Forelimb muscle (tissue), 1 donor: ENCODE results near the gene HINFP. TPM values are rescaled to one million over a fixed set of nuclear protein-coding genes. Genes with fewer than 3 reads are reported as not detected.
"Not testable (repeated sequence)": the region's sequence is repeated elsewhere in the genome, so short reads cannot be mapped to it uniquely, and the experiment has no call there.

ENCODE experiments used
- DNase-seq: peaks from one replicate; pipeline ENCODE4 v3.0.0-alpha.2; 2013; ENCODE audit warnings: low read depth
- polyA plus RNA-seq: library from polyadenylated mRNA; unstranded; fragments of 120-200 nt; gene quantifications from one replicate; pipeline ENCODE4 v1.2.1, GENCODE V29; 2013; ENCODE audit not compliant: insufficient read length

The HINFP gene
- polyA plus RNA-seq, 1 donor = 20.2 TPM

DNA sequence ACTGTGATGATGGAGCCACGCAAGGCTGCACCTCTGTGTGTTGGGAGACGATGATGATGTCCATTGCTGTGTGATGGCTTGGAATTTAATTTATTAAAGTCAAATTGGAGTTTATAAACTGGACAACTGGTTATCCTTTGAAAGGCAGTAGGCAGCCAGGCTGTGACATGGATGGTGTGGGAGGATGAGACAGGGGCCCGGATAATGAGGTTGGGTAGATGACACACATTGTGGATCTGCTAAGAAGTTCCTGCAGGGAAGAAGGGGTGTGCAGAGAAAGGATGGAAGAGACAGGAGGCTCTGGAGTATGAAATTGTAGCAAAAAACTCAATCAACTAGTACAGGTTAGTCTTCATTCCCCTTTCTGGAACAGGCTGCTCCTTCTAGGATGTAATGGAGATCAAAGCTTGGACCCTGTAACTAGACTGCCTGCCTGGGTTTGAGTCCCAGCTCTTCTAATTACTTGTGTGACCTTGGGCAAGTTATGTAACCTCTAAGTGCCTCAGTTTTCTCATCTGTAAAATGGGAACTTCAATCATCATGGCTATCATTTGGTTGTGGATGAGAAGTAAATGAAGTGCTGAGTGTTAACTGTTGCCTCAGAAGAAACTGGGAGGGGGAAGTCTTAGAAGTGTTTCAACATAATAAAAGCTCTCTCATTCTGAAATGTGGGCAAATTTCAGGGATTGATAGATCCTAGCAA, 4.2 kb upstream of the HINFP start:
- DNase-seq = no peak

DNA sequence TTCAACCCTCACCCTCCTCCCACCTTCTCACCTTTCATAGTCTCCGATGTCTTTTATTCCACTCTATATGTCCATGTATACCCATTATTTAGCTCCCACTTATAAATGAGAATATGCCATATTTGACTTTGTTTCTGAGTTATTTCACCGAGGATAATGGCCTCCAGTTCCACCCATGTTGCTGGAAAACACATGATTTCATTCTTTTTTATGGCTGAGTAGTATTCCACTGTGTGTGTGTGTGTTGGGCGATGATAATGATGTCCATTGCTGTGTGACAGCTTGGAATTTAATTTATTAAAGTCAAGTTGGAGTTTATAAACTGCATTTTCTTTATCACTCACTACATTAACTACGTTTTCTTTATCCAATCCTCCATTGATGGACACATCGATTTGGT, 3.2 kb upstream of the HINFP start:
- no peak for DNase-seq

DNA sequence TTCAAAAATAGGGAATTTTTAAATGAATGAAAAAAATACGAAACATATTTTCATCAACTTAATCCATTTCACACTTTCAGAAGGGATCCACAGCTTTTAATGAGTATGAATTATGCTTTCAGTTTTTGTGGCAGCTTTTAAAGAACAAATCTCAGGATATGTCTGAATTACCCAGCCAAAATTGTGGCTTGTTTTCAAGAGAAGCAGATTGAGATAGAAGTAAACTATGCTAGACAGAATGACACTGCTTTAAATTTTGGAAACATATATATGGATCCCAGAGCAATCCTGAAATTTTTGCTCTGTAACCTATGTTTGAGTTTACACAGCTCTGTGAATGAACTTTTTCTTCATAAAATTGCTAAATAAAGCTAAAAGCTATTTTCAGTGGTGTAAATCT, 2.4 kb upstream of the HINFP start:
- DNase-seq = no peak

DNA sequence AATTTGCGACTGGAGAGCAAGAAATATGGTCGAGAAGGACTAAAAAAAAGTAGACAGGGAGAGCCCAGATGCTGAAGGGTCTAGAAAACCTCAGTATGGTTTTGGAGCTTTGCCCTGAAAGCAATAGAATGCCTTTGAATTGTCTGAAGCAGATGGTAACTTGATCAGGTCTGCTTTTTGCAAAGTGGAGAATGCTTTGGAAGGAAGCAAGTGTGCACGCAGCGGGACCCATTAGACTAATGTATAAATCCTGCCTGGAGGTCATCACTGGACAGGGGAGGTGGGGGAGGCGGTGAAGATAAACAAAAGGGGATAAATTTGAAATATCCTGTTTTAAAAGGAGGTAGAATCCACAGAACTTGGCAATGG, 757 bp upstream of the HINFP start:
- DNase-seq = no peak

DNA sequence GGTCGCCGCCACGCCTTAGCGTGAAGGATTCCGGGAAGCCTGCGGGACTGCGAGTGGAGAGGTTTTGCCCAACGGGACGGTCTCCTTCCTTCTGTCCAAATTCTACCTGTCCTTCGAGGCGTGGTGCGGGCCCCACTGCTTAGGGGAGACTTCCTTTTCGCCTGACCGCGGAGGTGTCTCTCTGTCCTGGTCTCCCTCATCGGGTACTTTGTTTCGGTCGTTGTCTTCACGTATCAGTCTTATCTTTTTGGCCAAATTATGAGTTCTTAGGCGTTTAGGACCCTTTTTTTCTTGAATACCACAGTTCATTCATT, 388 bp downstream of the HINFP start:
- no peak for DNase-seq

DNA sequence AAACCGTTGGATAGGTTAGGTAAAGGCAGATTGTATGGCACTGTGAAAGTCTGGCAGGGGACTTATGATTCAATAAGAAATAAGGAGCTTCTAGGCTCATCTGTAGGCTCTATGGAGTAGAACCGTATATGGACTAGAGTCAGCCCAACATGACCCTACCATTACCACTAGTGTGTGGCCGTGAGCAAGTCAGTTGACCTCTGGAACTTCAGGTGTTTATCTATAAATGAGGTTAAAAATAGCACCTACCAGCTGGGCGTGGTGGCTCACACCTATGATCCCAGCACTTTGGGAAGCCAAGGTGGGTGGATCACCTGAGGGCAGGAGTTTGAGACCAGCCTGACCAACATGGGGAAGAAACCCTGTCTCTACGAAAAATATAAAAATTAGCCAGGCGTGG, 4.4 kb downstream of the HINFP start:
- no peak for DNase-seq

DNA sequence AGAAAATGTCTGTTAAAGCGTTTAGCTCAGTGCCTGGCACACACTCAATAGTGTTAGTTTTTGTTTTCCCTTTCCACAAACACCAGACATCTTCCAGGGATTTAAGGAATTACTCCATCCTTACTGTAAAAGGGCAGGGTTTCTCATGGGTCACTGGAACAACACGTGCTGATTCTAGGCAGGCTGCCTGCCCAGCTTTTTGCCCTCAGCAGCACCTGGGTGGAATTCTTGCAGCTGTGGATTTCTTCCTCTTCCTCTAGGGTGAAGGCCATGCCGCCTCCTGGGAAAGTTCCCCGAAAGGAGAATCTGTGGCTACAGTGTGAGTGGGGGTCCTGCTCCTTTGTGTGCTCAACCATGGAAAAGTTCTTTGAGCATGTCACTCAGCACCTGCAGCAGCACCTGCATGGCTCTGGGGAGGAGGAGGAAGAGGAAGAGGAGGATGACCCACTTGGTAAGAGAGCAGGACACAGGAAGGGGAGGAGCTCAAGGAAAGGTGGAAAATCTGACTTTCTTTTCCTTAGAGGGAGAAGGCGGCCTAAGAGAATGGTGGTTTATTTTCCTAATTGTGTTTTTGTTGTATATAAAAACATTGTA, 5.4 kb downstream of the HINFP start:
- DNase-seq = no peak

DNA sequence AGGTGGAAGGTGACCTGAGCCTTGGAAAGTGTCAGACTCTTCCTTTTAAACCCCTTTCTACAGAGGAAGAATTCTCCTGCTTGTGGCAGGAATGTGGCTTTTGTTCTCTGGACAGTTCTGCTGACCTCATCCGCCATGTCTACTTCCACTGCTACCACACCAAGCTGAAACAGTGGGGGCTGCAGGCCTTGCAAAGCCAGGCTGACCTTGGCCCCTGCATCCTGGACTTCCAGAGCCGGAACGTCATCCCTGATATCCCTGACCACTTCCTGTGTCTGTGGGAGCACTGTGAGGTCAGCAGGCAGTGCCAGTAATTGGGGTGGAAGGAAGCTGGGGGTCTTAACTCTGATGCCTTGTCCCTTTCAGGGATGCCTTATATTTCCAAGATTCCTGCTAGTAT, 9.3 kb downstream of the HINFP start:
- DNase-seq = no peak

DNA sequence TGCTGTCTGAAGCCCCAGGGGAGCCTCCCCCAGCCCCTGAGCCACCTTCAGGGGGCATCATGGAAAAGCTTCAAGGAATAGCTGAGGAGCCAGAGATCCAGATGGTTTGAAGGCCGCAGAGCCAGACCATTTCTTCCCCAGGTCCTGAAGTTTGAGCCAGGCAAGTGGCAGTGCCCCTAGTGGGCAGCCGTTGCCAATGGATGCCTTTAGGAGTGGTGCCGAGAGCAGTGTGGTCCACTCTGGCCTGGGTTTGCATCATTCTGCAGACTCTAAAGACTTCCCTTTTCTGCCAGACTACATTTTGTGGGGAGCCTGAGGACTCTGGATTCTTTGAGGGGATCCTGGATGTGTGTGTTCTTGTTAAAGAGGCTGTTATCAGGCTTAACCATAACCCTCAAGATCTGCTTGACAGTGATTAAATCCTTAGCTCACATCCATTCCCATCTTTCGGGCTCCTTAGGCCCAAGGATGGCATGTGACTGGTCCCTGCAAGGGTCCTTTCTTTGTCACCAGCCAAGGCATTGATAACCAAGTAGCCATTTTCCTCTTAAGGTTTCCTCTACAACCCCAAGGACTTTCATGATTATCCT, 13.1 kb downstream of the HINFP start:
- DNase-seq = no peak

DNA sequence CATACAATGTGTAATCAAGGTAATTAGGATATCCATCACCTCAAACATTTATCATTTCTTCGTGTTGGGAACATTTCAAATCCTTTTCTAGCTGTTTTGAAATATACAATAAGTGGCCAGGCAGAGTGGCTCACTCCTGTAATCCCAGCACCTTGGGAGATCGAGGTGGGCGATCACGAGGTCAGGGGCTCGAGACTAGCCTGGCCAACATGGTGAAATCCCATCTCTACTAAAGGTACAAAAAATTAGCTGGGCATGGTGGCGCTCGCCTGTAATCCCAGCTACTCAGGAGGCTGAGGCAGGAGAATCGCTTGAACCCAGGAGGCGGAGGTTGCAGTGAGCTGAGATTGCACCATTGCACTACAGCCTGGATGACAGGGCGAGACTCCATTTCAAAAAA, 17.9 kb downstream of the HINFP start:
- DNase-seq = not testable (repeated sequence)

DNA sequence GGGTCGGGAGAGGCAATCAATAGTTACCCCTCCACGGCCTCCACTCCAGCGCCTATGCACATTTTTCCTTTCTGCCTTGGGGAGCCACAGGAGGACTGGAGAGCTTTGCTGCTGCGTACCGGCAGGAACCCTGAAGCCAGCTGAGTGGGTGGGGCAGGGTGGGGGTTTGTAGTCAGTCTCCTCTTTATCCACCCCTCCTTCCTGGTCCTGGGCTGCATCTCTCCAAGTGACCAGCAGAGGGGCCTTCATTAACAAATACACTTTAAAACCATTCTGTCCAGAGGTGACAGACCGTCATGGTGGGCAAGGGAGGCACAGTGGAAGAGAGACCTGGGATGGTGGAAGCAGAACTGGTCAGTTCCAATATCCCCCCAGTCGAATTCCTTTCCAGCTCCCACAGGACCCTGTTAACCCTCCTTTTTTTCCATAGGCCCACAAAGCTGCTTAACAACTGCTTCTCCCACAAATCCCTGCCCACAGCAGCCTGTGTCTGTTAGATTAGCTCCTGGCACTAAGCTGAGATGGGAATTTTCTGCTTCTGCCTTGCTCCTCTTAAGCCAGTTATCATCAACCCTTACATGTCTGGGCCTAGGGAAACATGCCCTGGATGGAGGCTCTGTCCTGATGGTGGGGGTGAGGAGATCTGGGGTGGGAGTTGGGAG, 23.6 kb downstream of the HINFP start:
- no peak for DNase-seq

DNA sequence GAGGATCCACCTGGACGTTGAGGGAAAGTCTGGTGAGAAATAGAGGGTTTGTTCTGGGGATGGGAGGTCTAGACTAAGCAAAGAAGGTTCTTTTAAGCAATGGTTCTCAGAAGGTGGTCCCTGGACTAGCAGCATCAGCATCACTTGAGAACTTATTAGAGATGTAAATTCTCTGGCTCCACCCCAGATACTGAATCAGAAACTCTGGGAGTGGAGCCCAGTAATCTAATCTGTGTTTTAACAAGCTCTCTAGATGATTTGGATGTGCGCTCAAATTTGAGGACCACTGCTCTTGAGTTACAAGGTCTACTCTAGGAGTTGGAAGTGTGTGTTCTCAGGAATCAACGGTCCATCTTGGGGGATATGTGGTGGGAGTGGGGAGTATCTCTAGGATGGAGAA, 24.2 kb downstream of the HINFP start:
- DNase-seq = no peak

DNA sequence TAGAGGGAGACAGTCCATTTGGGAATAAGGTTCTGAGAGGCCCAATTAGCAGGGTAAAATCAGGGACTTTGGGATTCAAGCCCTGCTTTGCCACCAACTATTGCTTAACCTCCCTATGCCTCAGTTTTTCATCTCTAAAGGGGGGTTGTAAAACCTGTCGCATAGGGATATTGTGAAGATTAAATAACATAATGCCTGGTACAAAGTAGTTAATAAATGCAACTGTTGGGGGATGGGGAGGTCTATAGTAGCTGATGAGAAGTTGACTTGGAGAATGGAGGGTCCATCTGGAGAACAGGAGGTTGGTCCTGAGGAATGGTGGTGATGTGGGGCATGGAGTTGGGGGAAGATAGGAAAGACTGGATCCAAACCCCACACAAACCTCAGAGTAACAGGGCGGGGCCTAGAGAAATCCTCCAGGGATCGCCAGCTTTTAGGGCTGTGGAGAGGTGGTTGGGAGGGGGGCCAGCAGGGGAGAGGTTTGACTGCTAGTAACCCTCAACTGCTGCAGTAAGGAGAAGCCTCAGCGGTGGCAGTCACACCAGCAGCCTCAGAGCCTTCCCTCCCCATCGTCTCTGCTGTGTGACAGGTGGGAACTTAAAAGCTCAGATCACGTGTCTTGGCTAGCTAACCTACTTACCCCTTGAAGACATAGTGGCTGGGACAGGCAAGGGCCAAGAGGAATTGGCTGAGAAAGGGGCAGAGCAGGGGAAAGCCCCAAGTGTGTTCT, 26.4 kb downstream of the HINFP start:
- no peak for DNase-seq

DNA sequence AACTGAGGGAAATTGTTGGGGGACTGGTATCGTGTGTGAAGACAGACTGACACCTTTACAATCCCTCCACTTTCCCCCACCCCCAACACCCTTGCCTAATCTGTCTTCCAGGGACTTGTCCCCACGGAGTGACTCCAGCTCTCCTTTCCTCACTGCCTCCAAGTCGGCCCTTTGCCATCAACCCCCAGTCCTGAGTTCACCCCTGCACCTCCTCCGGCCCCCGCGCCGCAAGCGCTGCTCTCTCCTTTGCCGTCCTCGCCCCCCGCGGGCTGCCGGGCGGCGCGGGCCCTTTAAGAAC, 27.3 kb downstream of the HINFP start:
- DNase-seq = no peak

DNA sequence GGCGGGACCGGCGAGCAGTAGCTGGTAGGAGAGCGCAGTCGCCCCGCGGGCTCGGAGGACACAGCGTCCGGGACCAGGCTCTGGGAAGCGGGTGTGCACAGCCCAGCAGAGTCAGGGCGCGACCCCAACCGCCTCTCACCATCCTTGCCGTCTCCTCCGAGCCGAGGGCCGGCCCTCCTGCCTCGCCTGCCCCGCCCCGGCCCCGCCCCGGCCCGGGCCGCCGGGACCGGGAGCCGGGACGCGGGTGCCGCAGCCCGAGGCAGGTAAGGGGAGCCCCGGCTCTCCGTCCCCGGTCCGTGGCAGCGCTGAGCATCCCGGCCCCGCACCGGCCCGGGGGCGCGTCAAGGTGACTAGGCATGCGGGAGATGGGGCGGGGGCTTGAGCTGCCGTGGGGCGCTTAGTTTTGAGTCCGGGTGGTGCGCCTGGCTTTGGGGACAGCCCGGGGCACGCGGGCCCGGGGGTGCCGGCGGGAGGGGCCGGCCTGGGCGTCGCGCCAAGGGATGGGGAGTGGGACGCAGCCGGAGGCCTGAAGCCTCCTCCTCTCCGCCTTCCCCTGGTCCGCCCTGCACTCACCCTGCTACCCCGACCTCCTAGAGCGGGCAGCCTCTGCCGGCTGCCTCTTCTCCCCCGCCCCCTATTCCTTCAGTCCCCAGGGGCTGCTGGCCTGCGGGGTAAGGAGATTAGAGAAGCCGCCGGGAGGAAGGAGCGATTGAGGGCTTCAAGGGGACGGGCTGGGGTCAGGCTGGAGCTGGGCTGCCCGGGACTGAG, 27.8 kb downstream of the HINFP start, which contains the start of gene ABCG4:
Gene ABCG4 (plus strand): TSS at position 35 of the 768 bp plus-strand sequence. CDS start 914 bp downstream, outside the sequence.
- no peak for DNase-seq

DNA sequence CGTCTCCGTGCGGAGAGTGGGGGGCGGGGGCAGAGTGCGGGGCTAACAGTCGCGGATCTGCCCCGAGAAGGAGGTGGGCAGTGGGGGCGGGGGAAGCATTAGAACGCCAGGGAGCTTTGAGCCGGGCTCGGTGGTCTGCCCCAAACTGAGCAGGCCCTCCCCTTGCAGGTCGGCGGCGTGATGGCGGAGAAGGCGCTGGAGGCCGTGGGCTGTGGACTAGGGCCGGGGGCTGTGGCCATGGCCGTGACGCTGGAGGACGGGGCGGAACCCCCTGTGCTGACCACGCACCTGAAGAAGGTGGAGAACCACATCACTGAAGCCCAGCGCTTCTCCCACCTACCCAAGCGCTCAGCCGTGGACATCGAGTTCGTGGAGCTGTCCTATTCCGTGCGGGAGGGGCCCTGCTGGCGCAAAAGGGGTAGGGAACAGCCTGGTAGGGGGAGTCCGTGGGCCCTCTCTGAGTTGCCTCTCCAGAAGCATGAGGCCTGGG, 28.5 kb downstream of the HINFP start:
- no peak for DNase-seq

DNA sequence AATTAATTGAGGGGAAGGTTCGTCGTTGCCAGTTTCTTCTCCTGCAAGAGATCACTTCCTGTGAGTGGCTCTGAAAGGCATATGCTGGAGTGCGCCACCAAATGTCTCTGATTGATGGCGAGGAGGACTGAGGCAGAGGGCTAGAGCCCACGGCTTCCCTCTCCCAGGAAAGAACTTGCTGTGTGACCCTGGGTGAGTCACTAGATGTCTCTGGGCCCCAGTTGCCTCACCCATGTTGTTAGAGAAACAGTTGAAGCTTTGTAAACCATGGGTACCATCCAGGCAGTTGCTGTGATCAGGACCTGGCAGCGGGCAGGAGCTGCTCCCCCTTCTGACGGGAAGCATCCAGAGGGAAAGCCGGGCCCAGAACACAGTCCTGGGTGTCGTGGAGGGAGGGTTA, 30.7 kb downstream of the HINFP start:
- DNase-seq = no peak

DNA sequence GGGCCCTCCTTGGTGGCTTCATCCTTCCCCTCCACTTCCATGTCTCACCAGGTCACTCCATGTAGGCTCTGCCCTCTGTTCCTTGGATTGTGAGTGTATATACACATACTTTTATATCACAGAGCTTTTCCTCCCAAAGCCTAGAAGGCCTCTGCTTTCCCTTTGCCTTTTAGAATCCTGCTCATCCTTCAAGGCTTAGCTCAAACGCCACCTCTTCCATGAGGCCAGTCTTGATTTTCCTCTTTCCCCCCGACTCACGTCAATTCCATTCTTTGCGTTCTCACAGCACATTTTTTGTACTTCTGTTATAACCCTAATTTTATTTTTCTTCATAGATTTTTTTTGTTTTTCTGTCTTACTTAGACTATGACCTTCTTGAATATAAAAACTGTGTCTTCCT, 31.2 kb downstream of the HINFP start:
- no peak for DNase-seq

DNA sequence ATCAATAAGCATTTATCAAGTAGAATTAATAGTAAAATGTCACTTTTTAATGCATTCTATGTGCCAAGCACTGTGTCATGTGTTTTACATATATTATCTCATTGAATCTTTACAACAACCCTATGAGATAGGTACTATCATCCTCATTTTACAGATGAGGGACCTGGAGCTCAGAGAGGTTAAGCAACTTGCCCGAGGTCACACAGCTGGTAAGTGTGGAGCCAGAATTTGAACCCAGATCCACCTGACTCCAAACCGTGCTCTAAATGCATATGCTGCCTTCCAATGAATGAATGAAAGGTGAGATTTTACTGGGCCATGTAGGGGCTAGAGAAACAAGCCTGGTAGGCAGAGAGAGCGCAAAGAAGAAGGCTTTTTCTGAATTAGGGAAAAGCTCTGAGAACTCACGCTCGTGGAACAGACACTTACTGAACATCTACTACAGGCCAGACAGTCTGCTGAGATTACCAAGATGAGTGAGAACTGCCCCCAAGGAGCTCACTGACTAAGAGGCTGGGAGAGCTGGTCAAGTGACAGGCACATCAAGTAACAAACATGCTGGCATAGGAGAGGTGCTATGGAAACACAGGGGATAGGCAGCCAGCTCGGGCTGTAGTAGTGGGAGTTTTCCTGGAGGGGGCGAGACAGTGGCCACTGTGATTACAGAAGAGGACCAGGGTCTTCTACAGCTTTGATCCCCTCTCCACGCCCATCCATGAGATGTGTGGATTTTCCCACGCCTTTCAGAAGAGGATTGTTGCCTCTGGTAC, 31.9 kb downstream of the HINFP start:
- no peak for DNase-seq

DNA sequence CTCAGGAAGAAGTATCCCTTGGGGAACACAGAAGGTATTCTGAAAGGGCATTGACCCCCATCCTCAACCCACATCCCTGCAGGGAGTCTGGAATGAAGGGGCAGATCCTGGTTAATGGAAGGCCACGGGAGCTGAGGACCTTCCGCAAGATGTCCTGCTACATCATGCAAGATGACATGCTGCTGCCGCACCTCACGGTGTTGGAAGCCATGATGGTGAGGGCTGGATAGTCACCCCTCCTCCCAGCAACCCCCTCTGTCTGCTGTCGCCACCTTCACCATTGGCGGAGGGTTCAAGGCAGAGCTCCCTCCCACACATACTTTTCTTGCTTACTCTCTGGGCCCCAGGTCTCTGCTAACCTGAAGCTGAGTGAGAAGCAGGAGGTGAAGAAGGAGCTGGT, 32.8 kb downstream of the HINFP start:
- DNase-seq = no peak
